HCT116 (cell line): ENCODE results near the gene SLC9A2. TPM values are rescaled to one million over a fixed set of nuclear protein-coding genes. Genes with fewer than 3 reads are reported as not detected.

ENCODE experiments used
- ATAC-seq: fragments of 200-7000 bp; cut with Tn5 transposase; 2 replicates; pipeline ENCODE4 v1.9.1; 2020; ENCODE audit warnings: mild to moderate bottlenecking, moderate library complexity
- BruUV-seq: library from RNA; stranded (reverse); fragments of 400-500 nt; replicated peaks from 2 replicates; lab custom pipeline; 2021; lab: Mats Ljungman, UMichigan
- CTCF ChIA-PET: fragments of 300-600 bp; sonication (Branson Sonifier 250); formaldehyde crosslinking; loops from one replicate; lab custom pipeline; 2021; ENCODE audit warnings: antibody characterized with exemption; lab: Charles Lee
- POLR2A ChIA-PET: fragments of 300-600, 350-600 bp; sonication (Branson Sonifier 250); formaldehyde crosslinking; loops from one replicate; lab custom pipeline; 2021; ENCODE audit warnings: antibody characterized with exemption; lab: Charles Lee
- RAD21 ChIA-PET, 2 experiments: fragments of 300-600 bp; sonication (Branson Sonifier 250); formaldehyde crosslinking; loops; one replicate each; lab custom pipeline; 2023; ENCODE audit warnings: low total read pairs in 2 of 2; ENCODE audit not compliant: uncharacterized antibody in 2 of 2, unreplicated experiment in 2 of 2, low non-redundant PET in 1 of 2; lab: Charles Lee
- DNase-seq: peaks from one replicate; pipeline ENCODE4 v3.0.0-alpha.2; 2010; ENCODE audit warnings: low read depth, low spot score
- H2AFZ ChIP-seq: fragments of 200-600 bp; shearing (Covaris generic), sonication (generic); 2 replicates; pipeline ENCODE4 v1.6.1; 2017; ENCODE audit warnings: low read depth, mixed run types, mixed read lengths, antibody characterized with exemption, low read length; ENCODE audit not compliant: poor library complexity, severe bottlenecking
- H3K27ac ChIP-seq: 2 replicates; pipeline ENCODE4 v1.5.1; 2012; ENCODE audit warnings: low read depth, low read length
- H3K27me3 ChIP-seq: fragments of 200-600 bp; sonication (generic); 2 replicates; pipeline ENCODE4 v1.6.1; 2016; ENCODE audit warnings: mixed run types, low read length, mixed read lengths; ENCODE audit not compliant: insufficient read depth
- H3K36me3 ChIP-seq, 2 experiments: fragments of 200-500 bp in 1 of 2; fragments of 200-600 bp in 1 of 2; sonication (Bioruptor generic) in 1 of 2; sonication (generic) in 1 of 2; 2 replicates each; pipeline versions ENCODE4 v1.5.1 to v1.6.1; 2014 to 2016; ENCODE audit warnings: low read length in 2 of 2, inconsistent platforms in 1 of 2, mixed read lengths in 1 of 2, mixed run types in 1 of 2; ENCODE audit not compliant: insufficient read depth in 2 of 2, control insufficient read depth in 1 of 2
- H3K4me1 ChIP-seq, 2 experiments: fragments of 200-600 bp in 1 of 2; sonication (generic) in 1 of 2; 2 replicates each; pipeline versions ENCODE4 v1.5.1 to v1.6.1; 2012 to 2017; ENCODE audit warnings: low read length in 2 of 2, inconsistent platforms in 1 of 2, mild to moderate bottlenecking in 1 of 2, mixed read lengths in 1 of 2, mixed run types in 1 of 2, moderate library complexity in 1 of 2; ENCODE audit not compliant: insufficient read depth in 2 of 2, control insufficient read depth in 1 of 2
- H3K4me2 ChIP-seq: fragments of 200-600 bp; sonication (generic); 2 replicates; pipeline ENCODE4 v1.6.1; 2017; ENCODE audit warnings: mixed run types, low read length, mixed read lengths
- H3K4me3 ChIP-seq, 2 experiments: fragments of 200-600 bp in 1 of 2; sonication (generic) in 1 of 2; replicated peaks in 1 of 2; 2 replicates each; pipeline ENCODE4 v1.5.1; 2011 to 2016; ENCODE audit warnings: low read length in 2 of 2, control low read depth in 1 of 2, low read depth in 1 of 2, mild to moderate bottlenecking in 1 of 2, mixed read lengths in 1 of 2, mixed run types in 1 of 2
- H3K79me2 ChIP-seq: fragments of 200-600 bp; sonication (generic); 2 replicates; pipeline ENCODE4 v1.6.1; 2017; ENCODE audit warnings: mild to moderate bottlenecking, mixed run types, low read length, moderate library complexity, mixed read lengths; ENCODE audit not compliant: insufficient read depth
- H3K9ac ChIP-seq: fragments of 200-600 bp; sonication (generic); 2 replicates; pipeline ENCODE4 v1.6.1; 2016; ENCODE audit warnings: low read length, mixed read lengths
- H3K9me2 ChIP-seq: fragments of 200-600 bp; sonication (generic), shearing (Covaris generic); 2 replicates; pipeline ENCODE4 v1.6.1; 2017; ENCODE audit warnings: mixed run types, mild to moderate bottlenecking, moderate library complexity; ENCODE audit not compliant: insufficient read depth
- H3K9me3 ChIP-seq, 2 experiments: fragments of 200-500 bp in 1 of 2; fragments of 200-600 bp in 1 of 2; sonication (Bioruptor generic) in 1 of 2; sonication (generic) in 1 of 2; 2 replicates each; pipeline ENCODE4 v1.6.1; 2014 to 2017; ENCODE audit warnings: low read length in 2 of 2, mixed read lengths in 2 of 2, inconsistent platforms in 1 of 2, low read depth in 1 of 2, mild to moderate bottlenecking in 1 of 2, mixed run types in 1 of 2, moderate library complexity in 1 of 2; ENCODE audit not compliant: control insufficient read depth in 1 of 2, insufficient read depth in 1 of 2
- H4K20me1 ChIP-seq: fragments of 200-600 bp; sonication (generic), shearing (Covaris generic); 2 replicates; pipeline ENCODE4 v1.6.1; 2017; ENCODE audit warnings: mixed run types, mild to moderate bottlenecking, moderate library complexity; ENCODE audit not compliant: insufficient read depth
- ATF3 ChIP-seq: IDR thresholded peaks from 2 replicates; pipeline ENCODE4 v1.6.1; 2012
- CEBPB ChIP-seq: IDR thresholded peaks from 2 replicates; pipeline ENCODE4 v1.6.1; 2012; ENCODE audit warnings: low read depth
- CTCF ChIP-seq, 3 experiments: fragments of 200-600 bp in 1 of 3; sonication (generic) in 1 of 3; IDR thresholded peaks in 2 of 3; conservative IDR thresholded peaks in 1 of 3; 2 replicates each; pipeline ENCODE4 v1.5.1; 2012 to 2017; ENCODE audit warnings: low read depth in 2 of 3, low read length in 2 of 3, antibody characterized with exemption in 1 of 3, borderline replicate concordance in 1 of 3, control low read depth in 1 of 3, mild to moderate bottlenecking in 1 of 3, mixed read lengths in 1 of 3, mixed run types in 1 of 3, moderate library complexity in 1 of 3; ENCODE audit not compliant: insufficient read depth in 1 of 3
- EGR1 ChIP-seq: IDR thresholded peaks from 2 replicates; pipeline ENCODE4 v1.6.1; 2012; ENCODE audit warnings: low read depth
- FOSL1 ChIP-seq: IDR thresholded peaks from 2 replicates; pipeline ENCODE4 v1.6.1; 2012; ENCODE audit warnings: low read depth
- JUND ChIP-seq: IDR thresholded peaks from 2 replicates; pipeline ENCODE4 v1.6.1; 2012
- MAX ChIP-seq: IDR thresholded peaks from 2 replicates; pipeline ENCODE4 v1.6.1; 2012
- POLR2AphosphoS5 ChIP-seq: IDR thresholded peaks from 2 replicates; pipeline ENCODE4 v1.6.1; 2011; ENCODE audit warnings: mild to moderate bottlenecking, low read depth, low read length, moderate library complexity
- RAD21 ChIP-seq: IDR thresholded peaks from 2 replicates; pipeline ENCODE4 v1.6.1; 2012; ENCODE audit warnings: low read depth, mild to moderate bottlenecking
- REST ChIP-seq: IDR thresholded peaks from 2 replicates; pipeline ENCODE4 v1.6.1; 2012; ENCODE audit warnings: low read depth
- SIN3A ChIP-seq: IDR thresholded peaks from 2 replicates; pipeline ENCODE4 v1.6.1; 2012; ENCODE audit warnings: low read depth
- SP1 ChIP-seq: IDR thresholded peaks from 2 replicates; pipeline ENCODE4 v1.6.1; 2012; ENCODE audit warnings: low read depth
- SRF ChIP-seq: IDR thresholded peaks from 2 replicates; pipeline ENCODE4 v1.6.1; 2012; ENCODE audit warnings: low read depth
- YY1 ChIP-seq: IDR thresholded peaks from 2 replicates; pipeline ENCODE4 v1.6.1; 2011; ENCODE audit warnings: low read length, low read depth, moderate library complexity, mild to moderate bottlenecking; ENCODE audit not compliant: insufficient replicate concordance; ENCODE audit errors: extremely low read depth
- ZFX ChIP-seq: fragments of 450-650 bp; IDR thresholded peaks from 2 replicates; pipeline ENCODE4 v1.6.1; 2017
- ZNF274 ChIP-seq: fragments of 200-500 bp; sonication (Bioruptor generic); IDR thresholded peaks from 2 replicates; pipeline ENCODE4 v1.6.1; 2014; ENCODE audit warnings: mild to moderate bottlenecking, low read depth, low read length, inconsistent platforms
- intact Hi-C: fragments of 100-400 bp; cut with micrococcal nuclease; formaldehyde crosslinking; loops from 2 replicates; pipeline ENCODE4 v1.10.0; 2022
- total RNA-seq: library from RNA; stranded (reverse); gene quantifications from one replicate; pipeline ENCODE4 v1.2.1, GENCODE V29; 2021; ENCODE audit not compliant: unreplicated experiment
- TF ChIP-seq, protein P1 (sequence below): IDR thresholded peaks from 2 replicates; pipeline ENCODE4 v1.6.1; 2011; ENCODE audit warnings: mild to moderate bottlenecking, low read length, moderate library complexity; ENCODE audit not compliant: insufficient replicate concordance; ENCODE audit errors: extremely low read depth

SLC9A2 gene
- total RNA-seq, 1 experiment from 2014 or later = 1.4 TPM

GRCh38 chr2:102664471-102664909 lies 45.1 kb downstream of the SLC9A2 start:
- CTCF ChIA-PET = no interaction called here
- no peaks in the 10 kb centered on the region for H3K36me3 ChIP-seq
- H3K27ac ChIP-seq = no peak overlapping the region
- POLR2A ChIA-PET = no interaction called here
- no peaks in the 10 kb centered on the region for H3K79me2 ChIP-seq
- no peak overlapping the region for H2AFZ ChIP-seq
- no peak overlapping the region for H3K4me3 ChIP-seq
- H3K9me2 ChIP-seq = no peaks in the 10 kb centered on the region
- peak overlapping the region; percentile 25 for H3K4me2 ChIP-seq
- intact Hi-C loops = no loop called here
- H3K4me1 ChIP-seq = peaks cover 4 to 19% of the 10 kb centered on the region in 2 experiments; a peak in 3 of 4 replicates
- RAD21 ChIA-PET = no interaction called here
- peak; percentile 87 for DNase-seq
- no peaks in the 10 kb centered on the region for H3K27me3 ChIP-seq
- no TSS peak for BruUV-seq
- no peaks in the 10 kb centered on the region for H3K9me3 ChIP-seq
- H3K9ac ChIP-seq = no peak overlapping the region
- no peaks in the 10 kb centered on the region for H4K20me1 ChIP-seq
- TF ChIP-seq SIN3A = no peak
- no peak for TF ChIP-seq ZNF274
- TF ChIP-seq, protein P1, sequence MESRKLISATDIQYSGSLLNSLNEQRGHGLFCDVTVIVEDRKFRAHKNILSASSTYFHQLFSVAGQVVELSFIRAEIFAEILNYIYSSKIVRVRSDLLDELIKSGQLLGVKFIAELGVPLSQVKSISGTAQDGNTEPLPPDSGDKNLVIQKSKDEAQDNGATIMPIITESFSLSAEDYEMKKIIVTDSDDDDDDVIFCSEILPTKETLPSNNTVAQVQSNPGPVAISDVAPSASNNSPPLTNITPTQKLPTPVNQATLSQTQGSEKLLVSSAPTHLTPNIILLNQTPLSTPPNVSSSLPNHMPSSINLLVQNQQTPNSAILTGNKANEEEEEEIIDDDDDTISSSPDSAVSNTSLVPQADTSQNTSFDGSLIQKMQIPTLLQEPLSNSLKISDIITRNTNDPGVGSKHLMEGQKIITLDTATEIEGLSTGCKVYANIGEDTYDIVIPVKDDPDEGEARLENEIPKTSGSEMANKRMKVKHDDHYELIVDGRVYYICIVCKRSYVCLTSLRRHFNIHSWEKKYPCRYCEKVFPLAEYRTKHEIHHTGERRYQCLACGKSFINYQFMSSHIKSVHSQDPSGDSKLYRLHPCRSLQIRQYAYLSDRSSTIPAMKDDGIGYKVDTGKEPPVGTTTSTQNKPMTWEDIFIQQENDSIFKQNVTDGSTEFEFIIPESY = no peak
- TF ChIP-seq SP1 = peak; percentile 43
- no peak for TF ChIP-seq CTCF (IDR thresholded peaks at IDR 0.05 in 2 of 3, conservative IDR thresholded peaks at IDR 0.05 in 1 of 3; ENCODE audit: borderline replicate concordance in 1 of 3, insufficient read depth in 1 of 3, low read depth in 2 of 3, low read length in 2 of 3)
- no peak for TF ChIP-seq POLR2AphosphoS5
- TF ChIP-seq JUND = peak; percentile 37
- peak; percentile 95 for TF ChIP-seq SRF
- peak; percentile 91 for TF ChIP-seq EGR1
- no peak for TF ChIP-seq YY1
- no peak for TF ChIP-seq REST
- no peak for TF ChIP-seq MAX
- TF ChIP-seq ZFX = no peak
- TF ChIP-seq RAD21 = no peak
- no peak for TF ChIP-seq ATF3
- TF ChIP-seq CEBPB = no peak
- TF ChIP-seq FOSL1 = no peak; the same call in 1 of the 2 replicates
- ATAC-seq = peak; percentile 99
